Adrenal gland (tissue), 12 donors: ENCODE measurements around the gene LYPD6B. TPM values are rescaled to one million over a fixed set of nuclear protein-coding genes. Genes with fewer than 3 reads are reported as not detected.

Source experiments
- DNase-seq, 7 donors: peaks; one replicate each; pipeline ENCODE4 v3.0.0-alpha.2; 2019 to 2020
- H3K27ac ChIP-seq, 5 donors: fragments of 200-600 bp; sonication (generic) in 4 of 5; 1 replicate in 3 of 5; 2 replicates in 2 of 5; pipeline versions ENCODE4 v1.5.1 to v1.8.0; 2016 to 2020; ENCODE audit warnings: mild to moderate bottlenecking in 1 of 5
- H3K27me3 ChIP-seq: fragments of 200-600 bp; 2 replicates; pipeline ENCODE4 v1.8.0; 2021
- H3K36me3 ChIP-seq, 2 donors: fragments of 200-600 bp; replicated peaks in 1 of 2; 1 replicate in 1 of 2; 2 replicates in 1 of 2; pipeline versions ENCODE4 v1.5.1 to v1.8.0; 2018 to 2022
- H3K4me1 ChIP-seq, 2 donors: fragments of 200-600 bp; replicated peaks in 1 of 2; 1 replicate in 1 of 2; 2 replicates in 1 of 2; pipeline versions ENCODE4 v1.5.1 to v1.8.0; 2018 to 2021
- H3K4me3 ChIP-seq, 4 donors: fragments of 200-600 bp; sonication (generic) in 3 of 4; one replicate each; pipeline ENCODE4 v1.5.1; 2016 to 2018
- H3K9me3 ChIP-seq, 3 donors: fragments of 200-600 bp; sonication (generic) in 1 of 3; replicated peaks in 1 of 3; 1 replicate in 2 of 3; 2 replicates in 1 of 3; pipeline versions ENCODE4 v1.5.1 to v1.8.0; 2016 to 2021
- POLR2A ChIP-seq, 2 donors: fragments of 450-650 bp; IDR thresholded peaks; one replicate each; pipeline ENCODE4 v1.6.1; 2017; ENCODE audit warnings: antibody characterized with exemption in 2 of 2, mild to moderate bottlenecking in 2 of 2, moderate library complexity in 1 of 2
- WGBS, 4 donors: extraction: QIAGEN DNeasy Blood & Tissue Kit in 2 of 4; methylation state at CpG; one replicate each; pipeline versions ENCODE4 v1.1.5 to v1.1.7; 2013 to 2017; 5-methylcytosine and 5-hydroxymethylcytosine counted together
- intact Hi-C, 2 donors: fragments of 100-400 bp; cut with DNase I; formaldehyde crosslinking; loops; one replicate each; pipeline versions ENCODE4 v1.14.1 to v1.15.0; 2022 to 2023
- polyA plus RNA-seq, 3 donors: library from polyadenylated mRNA; stranded (reverse); fragments of 200-250 nt in 2 of 3; fragments of 350-450 nt in 1 of 3; fragmentation: Illumina TruSeq in 1 of 3; extraction: RNeasy Lipid Tissue Mini Kit (QIAGEN cat#74804) in 1 of 3; gene quantifications; one replicate each; pipeline ENCODE4 v1.2.3, GENCODE V29; 2013 to 2014
- total RNA-seq, 9 donors: library from RNA; depleted of rRNA in 4 of 9; stranded (reverse); fragments of >200 nt in 4 of 9; fragments of 120-200 nt in 1 of 9; fragmentation: NEBNext Ultra II Directional in 1 of 9; extraction: Animal tissue kit (Norgen Biotek cat#: 25700) in 1 of 9; gene quantifications; one replicate each; pipeline versions ENCODE4 v1.1.0 to v1.2.4, GENCODE V29; 2013 to 2023
- TF ChIP-seq, protein P1 (sequence below), 6 experiments: fragments of 450-650 bp in 4 of 6; fragments of 200-600 bp in 2 of 6; sonication (generic) in 1 of 6; IDR thresholded peaks; 1 replicate in 5 of 6; 2 replicates in 1 of 6; pipeline versions ENCODE4 v1.5.1 to v1.8.0; 2016 to 2021; ENCODE audit warnings: antibody characterized with exemption in 6 of 6, mild to moderate bottlenecking in 2 of 6, moderate library complexity in 1 of 6
- donor health status: healthy with polysubstance abuse.
- donor health status: Bipolar disorder and iron deficiency.
- donor health status: DM: yes; HTN: yes; CAD: no.
- donor health status: DM: no; HTN: no; CAD: no.
- donor health status: DM: no; HTN: no; CAD: no.
- donor health status: DM: yes; HTN: yes; CAD: no.

The LYPD6B gene
- total and polyA plus RNA-seq, 12 donors = 0.15 to 0.98 (median 0.50) TPM; not detected in 2

DNA sequence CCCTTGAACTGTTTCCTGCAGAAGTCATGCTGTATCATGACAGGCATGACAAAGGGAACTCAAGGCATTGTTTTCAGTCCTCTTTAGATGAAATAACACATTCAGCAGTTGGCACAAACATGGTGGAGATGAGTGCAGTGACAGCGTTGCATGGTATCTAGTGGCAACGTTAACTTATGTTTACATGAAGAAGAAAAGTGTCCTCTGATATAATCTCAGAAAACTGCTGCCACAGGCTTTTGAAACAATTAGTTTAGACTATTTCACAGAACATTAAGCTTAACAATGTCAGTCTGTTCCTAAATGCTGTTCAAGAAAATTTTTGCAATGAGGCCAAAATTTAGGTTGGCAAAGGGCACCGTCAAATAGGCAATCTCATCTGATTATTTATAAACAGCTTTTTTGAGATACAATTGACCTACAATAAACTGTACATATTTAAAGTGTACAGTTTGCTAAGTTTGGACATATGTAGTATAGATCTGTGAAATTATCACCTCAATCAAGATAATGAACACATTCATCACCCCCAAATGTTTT lies 64.7 kb downstream of the LYPD6B start:
- WGBS, 4 donors = 80 to 87% (median 81%) methylated on average over 3 of the region's 3 CpGs
- H3K36me3 ChIP-seq = no peaks in the 10 kb centered on the region
- intact Hi-C loops = no loop called here
- no peaks in the 10 kb centered on the region for H3K27me3 ChIP-seq
- no peak overlapping the region for H3K4me3 ChIP-seq
- DNase-seq = no peak
- no peaks in the 10 kb centered on the region for H3K4me1 ChIP-seq
- H3K9me3 ChIP-seq = no peaks in the 10 kb centered on the region
- no peak for TF ChIP-seq POLR2A (IDR thresholded peaks at IDR 0.05)
- TF ChIP-seq, protein P1, sequence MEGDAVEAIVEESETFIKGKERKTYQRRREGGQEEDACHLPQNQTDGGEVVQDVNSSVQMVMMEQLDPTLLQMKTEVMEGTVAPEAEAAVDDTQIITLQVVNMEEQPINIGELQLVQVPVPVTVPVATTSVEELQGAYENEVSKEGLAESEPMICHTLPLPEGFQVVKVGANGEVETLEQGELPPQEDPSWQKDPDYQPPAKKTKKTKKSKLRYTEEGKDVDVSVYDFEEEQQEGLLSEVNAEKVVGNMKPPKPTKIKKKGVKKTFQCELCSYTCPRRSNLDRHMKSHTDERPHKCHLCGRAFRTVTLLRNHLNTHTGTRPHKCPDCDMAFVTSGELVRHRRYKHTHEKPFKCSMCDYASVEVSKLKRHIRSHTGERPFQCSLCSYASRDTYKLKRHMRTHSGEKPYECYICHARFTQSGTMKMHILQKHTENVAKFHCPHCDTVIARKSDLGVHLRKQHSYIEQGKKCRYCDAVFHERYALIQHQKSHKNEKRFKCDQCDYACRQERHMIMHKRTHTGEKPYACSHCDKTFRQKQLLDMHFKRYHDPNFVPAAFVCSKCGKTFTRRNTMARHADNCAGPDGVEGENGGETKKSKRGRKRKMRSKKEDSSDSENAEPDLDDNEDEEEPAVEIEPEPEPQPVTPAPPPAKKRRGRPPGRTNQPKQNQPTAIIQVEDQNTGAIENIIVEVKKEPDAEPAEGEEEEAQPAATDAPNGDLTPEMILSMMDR (IDR thresholded peaks at IDR 0.05) = no peak
- H3K27ac ChIP-seq = no peak overlapping the region

DNA sequence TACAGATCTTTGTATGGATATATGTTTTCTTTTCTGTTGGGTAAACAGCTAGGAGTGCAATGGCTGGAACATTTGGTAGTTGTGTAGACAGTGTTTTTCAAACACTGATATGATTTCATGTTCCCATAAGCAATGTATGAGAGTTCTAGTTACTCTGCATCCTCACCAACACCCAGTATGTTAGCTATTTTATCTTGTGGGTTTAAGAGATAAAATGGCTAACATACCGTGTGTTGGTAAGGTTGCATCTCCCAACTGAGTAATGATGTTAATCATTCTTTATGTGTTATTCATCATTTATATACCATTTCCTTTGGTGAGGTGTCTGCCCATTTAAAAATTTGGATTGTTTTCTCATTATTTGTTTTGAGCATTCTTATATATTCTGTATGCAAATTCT lies 65.7 kb downstream of the LYPD6B start:
- WGBS, 4 donors = 31 to 92% (median 78%) methylated on average over 1 of the region's 1 CpG
- Histone ChIP-seq H3K36me3 (no peaks in the 10 kb centered on the region), H3K4me3 (no peak overlapping the region), H3K27me3 (no peaks in the 10 kb centered on the region), H3K4me1 (no peaks in the 10 kb centered on the region), H3K27ac (no peak overlapping the region), H3K9me3 (no peaks in the 10 kb centered on the region)
- DNase-seq = no peak
- intact Hi-C loops = no loop called here
- TF ChIP-seq, protein P1 (IDR thresholded peaks at IDR 0.05) = no peak

DNA sequence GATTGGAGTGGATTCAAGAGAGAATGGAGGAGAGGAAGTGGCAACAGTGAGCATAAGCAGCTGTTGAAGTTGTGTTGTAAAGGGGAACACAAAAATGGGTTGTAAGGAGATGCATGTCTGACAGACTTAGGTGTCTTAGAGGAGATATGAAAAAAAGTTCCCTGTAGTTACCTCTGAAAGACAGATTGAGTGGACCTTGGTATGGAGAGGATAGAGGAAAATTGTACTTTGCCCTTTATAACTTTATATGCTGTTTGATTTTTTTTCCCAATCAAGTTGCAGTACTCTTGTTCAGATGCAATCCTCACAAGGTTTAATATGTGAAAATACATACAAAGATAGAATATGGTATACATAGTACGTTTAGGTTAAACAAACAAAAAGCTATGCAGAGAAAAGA lies 73.6 kb downstream of the LYPD6B start:
- 65 to 80% (median 72%) methylated on average over 1 of the region's 1 CpG for WGBS, 4 donors
- H3K27ac ChIP-seq = no peak overlapping the region
- DNase-seq = no peak
- no peak overlapping the region for H3K4me3 ChIP-seq
- no peaks in the 10 kb centered on the region for H3K36me3 ChIP-seq
- H3K9me3 ChIP-seq = no peaks in the 10 kb centered on the region
- no peak for TF ChIP-seq POLR2A (IDR thresholded peaks at IDR 0.05)
- TF ChIP-seq, protein P1 (IDR thresholded peaks at IDR 0.05) = no peak
- no peaks in the 10 kb centered on the region for H3K27me3 ChIP-seq
- H3K4me1 ChIP-seq = no peaks in the 10 kb centered on the region
- intact Hi-C loops = no loop called here

DNA sequence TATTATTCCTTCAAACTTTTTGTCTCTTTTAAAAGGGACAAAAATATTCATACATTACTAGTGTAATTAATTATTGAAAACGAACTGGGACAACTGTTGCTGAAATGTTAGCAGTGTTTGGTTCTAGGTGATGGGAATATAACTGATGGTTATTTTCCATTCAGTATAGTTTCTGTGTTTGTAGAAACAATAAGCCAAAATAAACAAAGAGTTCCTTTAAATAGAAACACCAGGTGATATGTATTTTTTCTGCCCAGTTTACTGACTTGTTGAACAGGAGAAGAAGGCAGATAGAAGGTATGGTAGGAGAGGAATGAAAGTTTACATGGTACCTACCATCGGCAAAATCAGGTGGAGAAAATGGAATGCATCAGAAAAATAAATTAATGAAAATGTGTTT lies 74.2 kb downstream of the LYPD6B start:
- 72 to 80% (median 74%) methylated on average over 2 of the region's 2 CpGs for WGBS, 4 donors
- DNase-seq = no peak
- intact Hi-C loops = no loop called here
- TF ChIP-seq, protein P1 (IDR thresholded peaks at IDR 0.05) = no peak
- TF ChIP-seq POLR2A (IDR thresholded peaks at IDR 0.05) = no peak
- no peak overlapping the region for H3K27ac ChIP-seq
- no peaks in the 10 kb centered on the region for H3K9me3 ChIP-seq
- no peaks in the 10 kb centered on the region for H3K4me1 ChIP-seq
- no peak overlapping the region for H3K4me3 ChIP-seq
- no peaks in the 10 kb centered on the region for H3K36me3 ChIP-seq
- no peaks in the 10 kb centered on the region for H3K27me3 ChIP-seq
